WI38 (cell line): ENCODE measurements around the gene MYOF.

Experiments
- H3K4me3 ChIP-seq: 2 replicates; pipeline ENCODE4 v1.5.1; 2011; ENCODE audit warnings: low read depth, mild to moderate bottlenecking, control low read depth, low read length
- TF ChIP-seq, protein P1 (sequence below): IDR thresholded peaks from 2 replicates; pipeline ENCODE4 v1.5.1; 2012; ENCODE audit warnings: low read depth, mild to moderate bottlenecking, control low read depth, low read length

Gene MYOF

DNA sequence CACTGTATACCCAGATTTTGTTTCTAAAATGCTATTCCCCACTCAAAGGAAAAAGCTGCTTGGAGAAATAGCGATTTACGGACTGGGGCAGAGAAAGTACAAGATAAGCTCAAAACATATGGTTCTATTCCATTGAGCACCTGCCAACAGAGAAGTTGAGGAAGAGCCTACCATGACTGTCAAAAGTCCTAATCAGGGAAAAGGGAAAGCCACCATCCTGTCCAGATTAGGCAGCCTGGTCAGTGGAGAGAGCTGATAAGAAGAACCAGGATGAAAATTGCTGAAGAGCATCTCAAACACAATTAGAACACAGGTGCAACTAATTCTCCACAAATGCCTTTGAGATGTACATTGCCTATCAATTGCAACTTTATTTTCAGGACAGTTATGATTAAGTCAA, 104.1 kb downstream of the MYOF start:
- TF ChIP-seq, protein P1, sequence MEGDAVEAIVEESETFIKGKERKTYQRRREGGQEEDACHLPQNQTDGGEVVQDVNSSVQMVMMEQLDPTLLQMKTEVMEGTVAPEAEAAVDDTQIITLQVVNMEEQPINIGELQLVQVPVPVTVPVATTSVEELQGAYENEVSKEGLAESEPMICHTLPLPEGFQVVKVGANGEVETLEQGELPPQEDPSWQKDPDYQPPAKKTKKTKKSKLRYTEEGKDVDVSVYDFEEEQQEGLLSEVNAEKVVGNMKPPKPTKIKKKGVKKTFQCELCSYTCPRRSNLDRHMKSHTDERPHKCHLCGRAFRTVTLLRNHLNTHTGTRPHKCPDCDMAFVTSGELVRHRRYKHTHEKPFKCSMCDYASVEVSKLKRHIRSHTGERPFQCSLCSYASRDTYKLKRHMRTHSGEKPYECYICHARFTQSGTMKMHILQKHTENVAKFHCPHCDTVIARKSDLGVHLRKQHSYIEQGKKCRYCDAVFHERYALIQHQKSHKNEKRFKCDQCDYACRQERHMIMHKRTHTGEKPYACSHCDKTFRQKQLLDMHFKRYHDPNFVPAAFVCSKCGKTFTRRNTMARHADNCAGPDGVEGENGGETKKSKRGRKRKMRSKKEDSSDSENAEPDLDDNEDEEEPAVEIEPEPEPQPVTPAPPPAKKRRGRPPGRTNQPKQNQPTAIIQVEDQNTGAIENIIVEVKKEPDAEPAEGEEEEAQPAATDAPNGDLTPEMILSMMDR, result no peak

DNA sequence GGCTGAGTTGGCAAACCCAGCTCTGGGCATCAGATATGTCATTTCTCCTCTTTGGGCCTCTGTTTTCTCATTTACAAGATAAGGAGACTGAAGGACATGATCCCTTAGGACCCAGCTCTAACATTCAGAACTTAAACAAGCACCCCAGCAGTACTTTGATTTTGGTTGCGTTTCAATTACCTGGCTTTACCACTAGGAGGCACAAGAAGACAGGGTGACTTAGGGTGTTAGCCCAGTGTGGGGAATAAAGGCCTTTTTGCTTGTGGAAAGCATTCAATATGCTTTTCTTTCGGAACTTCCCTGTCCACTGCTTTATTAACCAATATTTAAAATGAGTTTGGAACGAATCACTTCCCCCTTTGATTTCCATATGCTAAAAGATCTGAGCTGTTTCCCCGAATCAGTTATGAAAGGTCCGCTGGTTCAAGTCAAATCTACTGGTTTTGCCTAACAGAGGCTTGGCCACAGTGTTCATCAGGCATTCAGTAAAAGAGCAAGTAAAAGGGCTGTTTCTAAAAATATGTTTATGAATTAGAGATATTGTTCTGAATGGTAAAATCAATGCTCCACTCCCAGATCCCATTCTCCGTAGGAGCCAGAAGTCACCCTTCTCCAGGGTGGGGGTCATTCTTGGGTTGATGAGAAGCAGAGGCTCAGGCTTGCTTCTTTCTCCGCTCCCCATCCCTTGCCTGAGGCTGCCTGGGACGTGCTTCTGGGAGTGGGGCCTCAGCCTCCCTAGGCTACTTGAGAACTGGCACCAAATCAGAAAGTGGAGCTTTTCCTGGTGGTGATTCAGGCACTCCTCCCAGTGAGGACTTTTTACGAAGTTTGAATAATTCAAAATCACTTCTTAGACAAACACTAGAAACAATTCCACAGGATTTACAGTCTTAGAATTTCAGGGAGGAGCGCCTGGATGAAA, 105.5 kb downstream of the MYOF start:
- TF ChIP-seq, protein P1, result peak; percentile 81
- H3K4me3 ChIP-seq, result 0 out of 2 replicates have a peak overlapping the region, but pooled peaks have one; percentile 18

More for the DNA sequence above, 104.1 kb downstream of the MYOF start:
- no peak overlapping the region for H3K4me3 ChIP-seq

DNA sequence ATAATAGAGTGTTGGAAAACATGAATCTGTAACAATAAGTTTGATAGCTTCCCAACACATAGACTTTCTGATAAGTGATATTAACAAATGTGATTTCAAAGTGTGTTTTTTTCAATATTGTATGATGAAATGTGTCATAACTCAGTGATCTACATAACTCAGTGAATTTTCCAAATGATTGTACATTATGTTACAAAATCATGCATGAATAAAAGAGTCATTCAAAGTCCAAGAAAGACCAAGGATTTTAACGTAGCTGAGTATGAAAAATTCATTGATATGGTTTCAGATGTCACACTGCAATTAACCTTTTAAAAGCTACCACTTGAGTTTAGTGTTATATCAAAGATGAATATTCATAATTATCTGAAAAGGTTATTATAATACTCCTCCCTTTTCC, 111.2 kb downstream of the MYOF start:
- TF ChIP-seq, protein P1, result no peak
- no peak overlapping the region for H3K4me3 ChIP-seq

DNA sequence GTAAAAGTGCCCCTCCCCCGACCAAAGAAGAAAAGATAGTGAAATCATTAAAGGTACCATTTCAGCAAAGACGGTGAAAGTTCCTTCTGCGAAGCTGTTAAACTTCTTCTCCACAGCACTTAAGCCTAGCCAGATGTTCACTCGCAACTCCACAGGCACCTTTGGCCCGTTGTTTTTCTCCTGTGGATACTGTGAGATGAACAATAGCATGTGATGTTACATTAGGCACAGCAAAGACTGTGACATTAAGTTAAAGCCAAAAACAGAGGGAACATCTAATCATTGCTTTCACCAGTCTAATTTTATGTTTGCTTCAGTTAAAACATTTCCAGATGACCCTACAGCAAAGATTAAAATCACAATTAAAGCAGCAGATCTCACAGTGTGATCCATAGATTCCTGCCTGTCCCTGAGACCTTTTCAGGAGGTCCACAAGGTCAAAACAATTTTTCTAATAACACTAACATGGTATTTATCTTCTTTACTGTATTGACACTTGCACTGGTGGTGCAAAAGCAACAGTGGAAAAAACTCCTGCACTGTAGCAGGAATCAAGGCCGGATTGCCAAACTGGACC, 112.5 kb downstream of the MYOF start:
- H3K4me3 ChIP-seq, result no peak overlapping the region
- TF ChIP-seq, protein P1, result no peak

DNA sequence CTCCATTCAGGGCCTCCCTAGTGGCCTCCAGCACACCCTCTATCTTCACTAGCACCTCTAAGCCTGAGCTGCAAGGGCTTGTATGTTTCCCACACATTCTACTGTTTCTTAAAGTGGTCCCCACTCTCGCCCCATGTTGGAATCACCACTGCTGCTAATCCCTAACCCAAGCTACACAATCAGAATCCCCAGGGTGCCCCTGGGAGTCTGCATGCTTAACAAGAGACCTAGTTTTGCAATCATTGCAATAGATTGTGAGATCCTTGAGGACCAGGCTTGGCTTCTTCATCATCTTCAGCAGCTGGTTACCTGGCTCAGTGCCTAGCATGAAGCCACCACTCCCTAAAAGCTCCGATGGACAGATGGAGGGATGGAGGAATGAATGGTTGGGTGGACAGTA, 113.9 kb downstream of the MYOF start:
- TF ChIP-seq, protein P1, result no peak
- H3K4me3 ChIP-seq, result no peak overlapping the region

- H3K4me3 ChIP-seq, result no peak overlapping the region
- TF ChIP-seq, protein P1, result no peak
These were observed 114.5 kb downstream of the MYOF start for GRCh38 chr10:93367664-93368063.

DNA sequence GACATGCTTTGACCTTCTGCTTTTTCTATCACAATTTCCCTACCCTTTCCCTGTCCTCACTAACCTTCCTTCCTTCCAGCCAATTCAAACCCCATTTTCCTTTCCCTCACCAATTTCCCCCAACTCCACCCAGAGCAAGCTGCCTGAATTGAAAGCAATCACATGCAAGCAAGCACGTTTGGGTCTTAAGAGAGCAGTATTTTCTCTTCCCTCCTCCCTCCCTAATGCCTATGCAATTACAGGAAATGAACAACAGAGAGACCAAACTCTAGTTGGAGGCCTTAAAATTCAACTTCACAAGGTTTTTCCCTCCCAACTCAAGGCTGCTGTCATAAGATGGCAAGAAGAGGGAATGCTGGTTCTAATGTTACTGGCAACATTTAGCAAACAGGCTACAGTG, 117.2 kb downstream of the MYOF start:
- H3K4me3 ChIP-seq, result no peak overlapping the region
- TF ChIP-seq, protein P1, result no peak
